GM12874 (cell line): ENCODE results near the gene PLPPR1.

Experiments
- TF ChIP-seq, protein P1 (sequence below): IDR thresholded peaks from 2 replicates; pipeline ENCODE4 v1.5.1; 2011; ENCODE audit warnings: low read depth, mild to moderate bottlenecking, control low read depth, low read length, moderate library complexity; ENCODE audit not compliant: insufficient read depth

PLPPR1 gene

DNA sequence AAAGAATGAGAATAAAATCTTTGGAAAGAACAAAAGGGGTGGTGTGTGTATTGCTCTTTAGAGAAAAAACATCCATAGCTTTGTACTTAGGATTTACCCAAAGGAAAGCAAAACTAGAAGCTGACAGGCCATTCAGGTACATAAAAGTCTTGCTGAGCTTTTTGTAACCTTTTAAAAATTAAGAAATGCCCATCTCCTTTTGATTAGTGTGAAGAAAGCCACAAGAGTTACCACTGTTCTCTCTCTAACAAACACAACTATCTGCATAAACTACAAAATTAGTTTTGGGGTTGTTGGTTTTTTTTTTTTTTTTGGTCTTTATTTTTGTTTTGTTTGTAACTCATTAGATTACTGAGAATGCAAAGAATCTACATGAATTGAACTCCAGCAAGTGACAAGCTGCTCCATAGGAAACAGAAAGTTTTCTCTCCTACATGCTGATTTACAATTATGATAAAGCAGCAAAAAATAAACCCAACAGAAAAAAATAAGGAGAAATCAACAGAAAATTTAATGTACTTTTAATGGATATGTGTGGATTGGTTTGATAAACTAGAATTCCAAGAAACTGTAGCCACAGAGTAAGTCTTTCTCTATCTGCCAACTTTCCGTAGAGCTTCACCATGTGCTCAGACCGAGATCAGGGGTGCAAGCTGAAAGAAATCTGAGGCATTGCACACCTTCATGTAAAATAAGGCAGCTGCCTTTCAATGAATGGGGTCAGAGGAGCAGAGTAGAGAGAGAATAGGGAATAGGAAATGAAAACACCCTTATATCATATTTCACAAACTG is 344.0 kb downstream of the PLPPR1 start:
- TF ChIP-seq, protein P1, sequence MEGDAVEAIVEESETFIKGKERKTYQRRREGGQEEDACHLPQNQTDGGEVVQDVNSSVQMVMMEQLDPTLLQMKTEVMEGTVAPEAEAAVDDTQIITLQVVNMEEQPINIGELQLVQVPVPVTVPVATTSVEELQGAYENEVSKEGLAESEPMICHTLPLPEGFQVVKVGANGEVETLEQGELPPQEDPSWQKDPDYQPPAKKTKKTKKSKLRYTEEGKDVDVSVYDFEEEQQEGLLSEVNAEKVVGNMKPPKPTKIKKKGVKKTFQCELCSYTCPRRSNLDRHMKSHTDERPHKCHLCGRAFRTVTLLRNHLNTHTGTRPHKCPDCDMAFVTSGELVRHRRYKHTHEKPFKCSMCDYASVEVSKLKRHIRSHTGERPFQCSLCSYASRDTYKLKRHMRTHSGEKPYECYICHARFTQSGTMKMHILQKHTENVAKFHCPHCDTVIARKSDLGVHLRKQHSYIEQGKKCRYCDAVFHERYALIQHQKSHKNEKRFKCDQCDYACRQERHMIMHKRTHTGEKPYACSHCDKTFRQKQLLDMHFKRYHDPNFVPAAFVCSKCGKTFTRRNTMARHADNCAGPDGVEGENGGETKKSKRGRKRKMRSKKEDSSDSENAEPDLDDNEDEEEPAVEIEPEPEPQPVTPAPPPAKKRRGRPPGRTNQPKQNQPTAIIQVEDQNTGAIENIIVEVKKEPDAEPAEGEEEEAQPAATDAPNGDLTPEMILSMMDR = no peak
